HUES64 (cell line): ENCODE results near the gene INPP4B.

Experiments
- H3K27ac ChIP-seq: 2 replicates; pipeline ENCODE4 v1.7.0; 2013; ENCODE audit warnings: low read depth, low read length, inconsistent platforms
- H3K27me3 ChIP-seq: 2 replicates; pipeline ENCODE4 v1.6.1; 2013; ENCODE audit warnings: mild to moderate bottlenecking, low read length; ENCODE audit not compliant: insufficient read depth
- H3K36me3 ChIP-seq: 2 replicates; pipeline ENCODE4 v1.6.1; 2013; ENCODE audit warnings: mild to moderate bottlenecking, low read length; ENCODE audit not compliant: insufficient read depth
- H3K4me1 ChIP-seq: 2 replicates; pipeline ENCODE4 v1.6.1; 2013; ENCODE audit warnings: mild to moderate bottlenecking, low read length, moderate library complexity; ENCODE audit not compliant: insufficient read depth
- H3K4me3 ChIP-seq: 2 replicates; pipeline ENCODE4 v1.5.1; 2013; ENCODE audit warnings: mild to moderate bottlenecking, low read length, moderate library complexity
- H3K9ac ChIP-seq: 2 replicates; pipeline ENCODE4 v1.6.1; 2013; ENCODE audit warnings: mild to moderate bottlenecking, low read depth, low read length
- H3K9me3 ChIP-seq: 2 replicates; pipeline ENCODE4 v1.6.1; 2013; ENCODE audit warnings: low read depth, low read length; ENCODE audit not compliant: insufficient read depth
- WGBS: fragments of 150-250, 120-280 bp; methylation state at CpG from one replicate; pipeline ENCODE4 v1.1.7; 2013; ENCODE audit warnings: missing lambda C conversion rate; 5-methylcytosine and 5-hydroxymethylcytosine counted together

INPP4B gene

GRCh38 chr4:142355421-142355930 is 490.6 kb downstream of the INPP4B start:
- no peak overlapping the region for H3K4me3 ChIP-seq
- H3K36me3 ChIP-seq = no peaks in the 10 kb centered on the region
- no peaks in the 10 kb centered on the region for H3K9me3 ChIP-seq
- 83% methylated on average over 1 of the region's 1 CpG for WGBS
- H3K27me3 ChIP-seq = no peaks in the 10 kb centered on the region
- H3K9ac ChIP-seq = no peak overlapping the region
- no peak overlapping the region for H3K27ac ChIP-seq
- H3K4me1 ChIP-seq = no peaks in the 10 kb centered on the region; the same call in 1 of the 2 replicates

- Histone ChIP-seq H3K9ac (no peak overlapping the region), H3K4me1 (no peaks in the 10 kb centered on the region; the same call in 1 of the 2 replicates), H3K27me3 (no peaks in the 10 kb centered on the region), H3K36me3 (no peaks in the 10 kb centered on the region), H3K27ac (no peak overlapping the region), H3K9me3 (no peaks in the 10 kb centered on the region), H3K4me3 (no peak overlapping the region)
- 89% methylated on average over 7 of the region's 8 CpGs for WGBS
Observed at GRCh38 chr4:142354794-142355420, 491.2 kb downstream of the INPP4B start.

- Histone ChIP-seq H3K4me1 (no peaks in the 10 kb centered on the region; the same call in 1 of the 2 replicates), H3K36me3 (no peaks in the 10 kb centered on the region), H3K9me3 (no peaks in the 10 kb centered on the region), H3K27me3 (no peaks in the 10 kb centered on the region), H3K9ac (no peak overlapping the region), H3K4me3 (no peak overlapping the region), H3K27ac (no peak overlapping the region)
- 96% methylated on average over 3 of the region's 3 CpGs for WGBS
Observed at GRCh38 chr4:142354041-142354440, 492.1 kb downstream of the INPP4B start.

DNA sequence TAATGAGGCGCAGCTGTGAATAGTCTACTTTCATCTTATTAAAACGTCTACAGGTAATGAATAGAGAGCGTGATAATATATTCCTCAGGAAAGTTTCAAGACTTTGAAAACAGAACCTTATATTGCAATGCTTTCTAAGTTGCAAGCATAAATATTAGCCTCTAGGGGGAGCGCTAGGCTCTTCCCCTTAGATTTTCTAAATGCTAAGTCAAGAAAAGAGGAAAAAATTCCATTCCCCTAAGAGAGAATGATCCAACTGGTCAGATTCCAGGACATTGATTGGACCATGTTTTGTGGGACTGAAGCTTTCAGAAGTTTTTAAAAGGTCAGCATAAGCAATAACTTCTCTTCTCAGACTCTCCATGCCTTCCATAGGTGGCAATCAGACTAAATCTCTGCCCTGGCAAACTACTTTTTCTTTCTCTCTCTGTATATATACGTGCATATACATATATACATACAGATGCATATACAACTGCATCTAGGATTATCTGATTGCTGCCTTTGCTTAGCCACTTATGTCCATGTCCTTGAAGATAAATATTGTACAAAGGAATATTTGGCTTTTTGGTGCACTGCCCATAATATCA is 492.9 kb downstream of the INPP4B start:
- Histone ChIP-seq H3K9me3 (no peaks in the 10 kb centered on the region), H3K9ac (no peak overlapping the region), H3K27me3 (no peaks in the 10 kb centered on the region), H3K4me1 (no peaks in the 10 kb centered on the region; the same call in 1 of the 2 replicates), H3K4me3 (no peak overlapping the region), H3K27ac (no peak overlapping the region), H3K36me3 (no peaks in the 10 kb centered on the region)
- 50% methylated on average over 2 of the region's 5 CpGs for WGBS

- Histone ChIP-seq H3K9ac (no peak overlapping the region), H3K4me1 (no peaks in the 10 kb centered on the region; the same call in 1 of the 2 replicates), H3K27ac (no peak overlapping the region), H3K27me3 (no peaks in the 10 kb centered on the region), H3K4me3 (no peak overlapping the region), H3K36me3 (no peaks in the 10 kb centered on the region), H3K9me3 (no peaks in the 10 kb centered on the region)
- 77% methylated on average over 3 of the region's 4 CpGs for WGBS
Observed at GRCh38 chr4:142352712-142353111, 493.4 kb downstream of the INPP4B start.

- H3K9ac ChIP-seq = no peak overlapping the region
- H3K36me3 ChIP-seq = no peaks in the 10 kb centered on the region
- H3K9me3 ChIP-seq = no peaks in the 10 kb centered on the region
- no peak overlapping the region for H3K27ac ChIP-seq
- no peaks in the 10 kb centered on the region; the same call in 1 of the 2 replicates for H3K4me1 ChIP-seq
- H3K27me3 ChIP-seq = no peaks in the 10 kb centered on the region
- H3K4me3 ChIP-seq = no peak overlapping the region
- WGBS = 92% methylated on average over 4 of the region's 4 CpGs
Observed at GRCh38 chr4:142351958-142352357, 494.1 kb downstream of the INPP4B start.

GRCh38 chr4:142350871-142351270 is 495.2 kb downstream of the INPP4B start:
- H3K4me3 ChIP-seq = no peak overlapping the region
- no peaks in the 10 kb centered on the region for H3K36me3 ChIP-seq
- no peaks in the 10 kb centered on the region; the same call in 1 of the 2 replicates for H3K4me1 ChIP-seq
- H3K27ac ChIP-seq = no peak overlapping the region
- H3K9me3 ChIP-seq = no peaks in the 10 kb centered on the region
- no peaks in the 10 kb centered on the region for H3K27me3 ChIP-seq
- H3K9ac ChIP-seq = no peak overlapping the region

DNA sequence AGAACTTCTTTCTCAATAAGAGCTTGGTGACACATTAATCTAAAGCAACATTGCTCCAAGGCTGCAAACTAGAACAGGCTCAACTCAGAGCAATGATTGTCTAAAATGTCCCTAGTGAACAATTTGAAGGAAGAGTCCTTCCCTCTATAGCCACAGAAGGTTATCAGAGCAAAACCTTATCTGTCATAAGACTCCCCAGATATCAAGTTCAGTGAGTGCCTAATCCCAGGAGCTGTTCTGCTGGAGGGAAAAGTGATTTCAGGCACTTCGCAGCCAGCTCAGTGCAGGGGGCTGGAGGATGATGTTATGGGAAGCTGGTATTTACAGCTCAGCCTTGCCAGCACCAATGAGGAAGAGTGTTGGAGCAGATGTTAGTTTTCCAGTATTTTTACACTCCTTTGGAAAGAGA is 497.5 kb downstream of the INPP4B start:
- Histone ChIP-seq H3K4me3 (no peak overlapping the region), H3K9ac (no peak overlapping the region), H3K4me1 (no peaks in the 10 kb centered on the region; the same call in 1 of the 2 replicates)

DNA sequence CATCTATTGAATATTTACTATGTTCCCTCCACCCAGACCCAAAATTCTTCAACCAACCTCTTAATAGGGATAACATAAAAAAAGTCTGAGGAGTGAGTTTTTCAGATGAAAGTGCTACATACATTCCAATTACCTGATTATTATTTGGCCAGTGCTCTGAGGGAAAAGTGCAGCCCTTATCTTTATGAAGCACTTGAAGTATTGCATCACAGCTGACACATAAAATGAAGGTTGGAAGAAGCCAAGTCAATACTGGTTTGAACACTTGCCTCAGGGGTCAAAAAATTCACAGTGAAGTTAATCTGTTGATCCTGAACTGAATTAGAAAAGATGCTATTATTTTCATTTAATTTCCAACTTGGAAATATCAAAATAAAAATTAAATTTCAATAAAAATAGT is 498.9 kb downstream of the INPP4B start:
- Histone ChIP-seq H3K27ac (no peak overlapping the region), H3K9ac (no peak overlapping the region), H3K27me3 (no peaks in the 10 kb centered on the region), H3K4me3 (no peak overlapping the region), H3K9me3 (no peaks in the 10 kb centered on the region), H3K36me3 (no peaks in the 10 kb centered on the region), H3K4me1 (no peaks in the 10 kb centered on the region)

More for the DNA sequence above, 497.5 kb downstream of the INPP4B start:
- Histone ChIP-seq H3K27me3 (no peaks in the 10 kb centered on the region), H3K27ac (no peak overlapping the region), H3K36me3 (no peaks in the 10 kb centered on the region), H3K9me3 (no peaks in the 10 kb centered on the region)
- 79% methylated on average over 1 of the region's 1 CpG for WGBS

GRCh38 chr4:142345924-142346323 is 500.2 kb downstream of the INPP4B start:
- Histone ChIP-seq H3K4me1 (no peaks in the 10 kb centered on the region), H3K9me3 (0 out of 2 replicates have a peak, but pooled peaks cover 4% of the 10 kb centered on the region), H3K27ac (no peak overlapping the region), H3K36me3 (no peaks in the 10 kb centered on the region), H3K9ac (no peak overlapping the region), H3K27me3 (no peaks in the 10 kb centered on the region), H3K4me3 (no peak overlapping the region)
- WGBS = 82% methylated on average over 2 of the region's 2 CpGs

GRCh38 chr4:142341268-142341667 is 504.8 kb downstream of the INPP4B start:
- no peak overlapping the region for H3K9ac ChIP-seq
- no peak overlapping the region for H3K27ac ChIP-seq
- no peaks in the 10 kb centered on the region for H3K27me3 ChIP-seq
- 96% methylated on average over 3 of the region's 4 CpGs for WGBS
- H3K4me3 ChIP-seq = no peak overlapping the region
- H3K9me3 ChIP-seq = 0 out of 2 replicates have a peak, but pooled peaks cover 4% of the 10 kb centered on the region
- H3K36me3 ChIP-seq = no peaks in the 10 kb centered on the region
- no peaks in the 10 kb centered on the region for H3K4me1 ChIP-seq
